ENCODE measurements around the gene PRKAR1B.

Gene PRKAR1B

DNA sequence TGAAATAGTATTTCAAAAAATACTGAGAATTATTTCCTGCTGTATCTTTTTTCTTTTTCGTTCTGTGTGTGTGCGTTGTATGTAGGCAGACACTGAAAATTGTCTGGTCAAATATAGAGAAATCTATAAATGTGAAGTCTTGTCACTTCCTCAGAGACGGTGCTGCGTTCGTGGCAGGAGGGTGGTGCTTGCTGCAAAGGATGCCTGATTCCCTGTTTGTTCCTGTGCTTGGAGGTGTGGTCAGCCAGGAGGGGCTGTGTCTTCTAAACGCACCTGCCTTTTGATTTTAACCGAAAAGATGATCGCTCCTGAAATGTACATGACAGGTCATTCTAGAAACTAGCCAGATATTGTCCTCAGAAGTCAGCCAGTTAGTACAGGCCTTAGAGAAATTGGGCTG, 32.5 kb upstream of the PRKAR1B start:
- DNase-seq (ENCODE audit: low read depth), result no peak
- no peak overlapping the region for H3K4me3 ChIP-seq (ENCODE audit: low read depth, low read length)
- TF ChIP-seq, protein P1, sequence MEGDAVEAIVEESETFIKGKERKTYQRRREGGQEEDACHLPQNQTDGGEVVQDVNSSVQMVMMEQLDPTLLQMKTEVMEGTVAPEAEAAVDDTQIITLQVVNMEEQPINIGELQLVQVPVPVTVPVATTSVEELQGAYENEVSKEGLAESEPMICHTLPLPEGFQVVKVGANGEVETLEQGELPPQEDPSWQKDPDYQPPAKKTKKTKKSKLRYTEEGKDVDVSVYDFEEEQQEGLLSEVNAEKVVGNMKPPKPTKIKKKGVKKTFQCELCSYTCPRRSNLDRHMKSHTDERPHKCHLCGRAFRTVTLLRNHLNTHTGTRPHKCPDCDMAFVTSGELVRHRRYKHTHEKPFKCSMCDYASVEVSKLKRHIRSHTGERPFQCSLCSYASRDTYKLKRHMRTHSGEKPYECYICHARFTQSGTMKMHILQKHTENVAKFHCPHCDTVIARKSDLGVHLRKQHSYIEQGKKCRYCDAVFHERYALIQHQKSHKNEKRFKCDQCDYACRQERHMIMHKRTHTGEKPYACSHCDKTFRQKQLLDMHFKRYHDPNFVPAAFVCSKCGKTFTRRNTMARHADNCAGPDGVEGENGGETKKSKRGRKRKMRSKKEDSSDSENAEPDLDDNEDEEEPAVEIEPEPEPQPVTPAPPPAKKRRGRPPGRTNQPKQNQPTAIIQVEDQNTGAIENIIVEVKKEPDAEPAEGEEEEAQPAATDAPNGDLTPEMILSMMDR (conservative IDR thresholded peaks at IDR 0.05; ENCODE audit: low read depth, low read length), result no peak

DNA sequence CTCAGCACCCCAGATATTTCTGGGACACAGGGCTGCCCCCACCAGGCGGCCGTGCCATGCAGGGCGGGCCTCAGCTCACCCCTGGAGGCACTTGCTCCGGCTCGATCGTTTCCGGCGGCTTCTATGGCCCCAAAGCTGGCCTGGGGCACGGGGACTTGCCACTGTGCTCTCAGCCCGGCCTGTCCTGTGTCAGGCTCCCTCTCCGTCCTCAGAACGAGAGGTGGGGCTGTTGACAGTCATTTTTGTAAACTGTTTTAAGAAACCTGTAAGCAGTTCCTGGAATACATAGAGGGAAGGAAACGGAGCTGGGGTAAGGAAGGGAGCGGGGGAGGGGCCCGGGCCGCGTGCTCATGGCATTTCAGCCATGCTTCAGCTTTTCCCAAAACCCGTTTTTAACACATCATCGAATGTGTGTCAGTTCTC, 30.7 kb upstream of the PRKAR1B start:
- DNase-seq (ENCODE audit: low read depth), result no peak
- TF ChIP-seq, protein P1 (conservative IDR thresholded peaks at IDR 0.05; ENCODE audit: low read depth, low read length), result no peak
- no peak overlapping the region for H3K4me3 ChIP-seq (ENCODE audit: low read depth, low read length)

DNA sequence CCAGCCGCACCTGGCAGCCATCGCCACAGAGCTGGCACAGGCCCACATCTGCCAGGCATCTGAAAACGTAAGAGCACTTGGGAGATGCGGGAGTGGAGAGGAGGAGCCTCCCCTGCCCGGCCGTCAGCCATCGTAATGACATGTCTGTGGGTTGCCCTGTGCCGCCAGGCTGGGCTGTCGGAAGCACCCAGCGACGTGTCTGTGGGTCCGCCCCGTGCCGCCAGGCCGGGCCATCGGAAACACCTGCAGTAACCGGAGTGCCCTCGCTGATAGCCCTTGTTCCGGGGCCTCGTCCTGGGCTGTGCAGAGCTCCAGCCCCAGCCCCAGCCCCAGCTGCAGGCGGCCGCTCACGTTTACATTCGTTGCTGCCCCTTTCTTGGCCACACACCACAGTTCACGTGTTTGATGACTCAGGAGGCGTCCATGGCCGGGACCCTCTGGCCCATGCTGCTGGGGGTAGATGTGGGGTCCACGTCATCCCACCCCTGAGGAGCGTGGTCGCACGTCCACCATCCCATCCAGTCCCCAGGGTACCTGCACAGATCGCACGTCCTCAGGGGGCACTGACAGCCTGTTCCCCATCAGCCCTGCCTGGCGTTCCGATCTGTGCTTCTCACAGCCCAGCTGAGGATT, 30.0 kb upstream of the PRKAR1B start:
- H3K4me3 ChIP-seq (ENCODE audit: low read depth, low read length), result no peak overlapping the region
- DNase-seq (ENCODE audit: low read depth), result no peak
- TF ChIP-seq, protein P1 (conservative IDR thresholded peaks at IDR 0.05; ENCODE audit: low read depth, low read length), result no peak

DNA sequence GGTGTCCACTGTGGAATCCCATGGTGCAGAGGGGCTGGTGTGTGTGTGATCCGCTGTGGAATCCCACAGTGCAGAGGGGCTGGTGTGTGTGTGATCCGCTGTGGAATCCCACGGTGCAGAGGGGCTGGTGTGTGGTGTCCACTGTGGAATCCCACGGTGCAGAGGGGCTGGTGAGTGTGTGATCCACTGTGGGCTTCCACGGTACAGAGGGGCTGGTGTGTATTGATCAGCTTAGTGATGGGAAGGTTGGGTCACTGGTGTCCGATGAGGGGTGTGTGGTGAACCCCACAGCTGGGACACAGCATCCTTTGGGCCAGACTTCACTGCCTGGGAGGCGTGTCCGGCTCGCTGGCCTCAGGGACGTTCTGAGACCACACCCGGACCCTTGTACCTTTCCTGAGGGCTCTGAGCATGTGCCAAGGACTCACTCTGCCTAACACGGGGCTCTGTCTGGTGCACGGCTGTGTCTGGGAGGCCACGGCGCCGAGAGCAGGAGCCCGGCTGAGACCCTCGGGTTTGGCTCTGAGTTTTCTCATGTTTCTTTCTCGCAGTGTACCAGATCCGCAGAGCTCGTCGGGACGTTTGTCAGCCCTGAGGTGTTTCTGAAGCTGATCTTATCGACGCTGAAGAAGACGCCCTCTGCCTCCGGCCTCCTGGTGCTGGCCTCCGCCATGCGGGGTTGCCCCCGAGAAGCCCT, 29.3 kb upstream of the PRKAR1B start:
- no peak overlapping the region for H3K4me3 ChIP-seq (ENCODE audit: low read depth, low read length)
- TF ChIP-seq, protein P1 (conservative IDR thresholded peaks at IDR 0.05; ENCODE audit: low read depth, low read length), result no peak
- no peak for DNase-seq (ENCODE audit: low read depth)

DNA sequence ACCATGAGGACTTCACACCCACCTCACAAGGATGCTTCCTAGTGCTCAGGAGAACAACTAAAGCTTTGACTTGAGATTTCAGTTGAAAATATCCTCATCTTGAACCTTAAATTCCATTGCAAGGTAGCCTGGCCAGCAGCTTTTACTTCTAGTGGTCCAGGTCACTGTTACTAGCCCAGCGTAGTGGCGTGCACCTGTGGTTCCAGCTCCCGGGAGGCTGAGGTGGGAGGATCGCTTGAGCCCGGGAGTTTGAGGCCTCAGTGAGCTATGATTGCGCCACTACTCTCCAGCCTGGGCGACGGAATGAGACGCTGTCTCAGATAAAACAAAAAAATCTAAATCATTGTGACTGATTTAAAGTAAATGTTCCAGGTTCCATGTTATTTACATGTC, 28.3 kb upstream of the PRKAR1B start:
- H3K4me3 ChIP-seq (ENCODE audit: low read depth, low read length), result no peak overlapping the region
- TF ChIP-seq, protein P1 (conservative IDR thresholded peaks at IDR 0.05; ENCODE audit: low read depth, low read length), result no peak
- DNase-seq (ENCODE audit: low read depth), result no peak

DNA sequence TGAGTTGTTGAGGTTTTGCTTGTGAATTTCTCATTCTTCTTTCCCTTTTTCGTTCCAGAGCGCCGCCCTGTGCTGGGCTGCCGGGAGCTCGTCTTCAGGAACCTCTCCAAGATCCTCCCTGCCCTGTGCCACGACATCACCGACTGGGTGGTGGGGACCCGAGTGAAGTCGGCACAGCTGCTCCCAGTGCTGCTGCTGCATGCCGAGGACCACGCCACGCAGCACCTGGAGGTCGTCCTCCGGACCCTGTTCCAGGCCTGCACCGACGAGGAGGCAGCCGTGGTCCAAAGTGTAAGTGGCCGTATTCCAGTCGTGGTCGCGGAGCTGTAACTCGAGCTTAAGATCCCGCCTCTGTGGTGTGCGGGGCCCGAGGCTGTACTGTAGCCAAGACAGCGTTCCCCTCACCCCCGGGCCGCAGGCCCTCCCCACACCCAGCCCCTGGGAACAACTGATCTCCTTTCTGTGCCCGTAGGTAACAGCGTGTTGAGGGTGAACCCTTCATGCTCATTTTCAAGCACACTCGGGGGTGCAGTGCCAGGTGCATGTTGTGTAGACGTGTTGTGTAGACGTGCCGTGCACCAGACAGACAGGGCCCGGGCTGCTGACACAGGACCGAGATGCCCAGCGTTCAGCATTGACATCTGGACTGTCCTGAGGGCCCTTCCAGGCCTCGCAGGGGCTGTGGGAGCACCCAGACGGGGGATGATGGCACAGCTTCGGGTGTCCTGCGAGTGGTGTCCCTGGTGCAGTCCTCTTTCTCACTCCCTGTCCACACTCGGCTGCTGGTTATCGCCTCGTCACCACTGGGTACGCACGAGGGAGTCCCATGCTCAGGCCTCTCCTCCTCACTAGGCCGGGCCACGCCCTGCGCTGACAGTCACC, 27.7 kb upstream of the PRKAR1B start:
- no peak overlapping the region for H3K4me3 ChIP-seq (ENCODE audit: low read depth, low read length)
- TF ChIP-seq, protein P1 (conservative IDR thresholded peaks at IDR 0.05; ENCODE audit: low read depth, low read length), result no peak
- DNase-seq (ENCODE audit: low read depth), result no peak
